ENCODE data around the gene EXOSC5. TPM values are rescaled to one million over a fixed set of nuclear protein-coding genes. Genes with fewer than 3 reads are reported as not detected.

EXOSC5 gene
- total RNA-seq, 1 donor, result 14.5 TPM

DNA sequence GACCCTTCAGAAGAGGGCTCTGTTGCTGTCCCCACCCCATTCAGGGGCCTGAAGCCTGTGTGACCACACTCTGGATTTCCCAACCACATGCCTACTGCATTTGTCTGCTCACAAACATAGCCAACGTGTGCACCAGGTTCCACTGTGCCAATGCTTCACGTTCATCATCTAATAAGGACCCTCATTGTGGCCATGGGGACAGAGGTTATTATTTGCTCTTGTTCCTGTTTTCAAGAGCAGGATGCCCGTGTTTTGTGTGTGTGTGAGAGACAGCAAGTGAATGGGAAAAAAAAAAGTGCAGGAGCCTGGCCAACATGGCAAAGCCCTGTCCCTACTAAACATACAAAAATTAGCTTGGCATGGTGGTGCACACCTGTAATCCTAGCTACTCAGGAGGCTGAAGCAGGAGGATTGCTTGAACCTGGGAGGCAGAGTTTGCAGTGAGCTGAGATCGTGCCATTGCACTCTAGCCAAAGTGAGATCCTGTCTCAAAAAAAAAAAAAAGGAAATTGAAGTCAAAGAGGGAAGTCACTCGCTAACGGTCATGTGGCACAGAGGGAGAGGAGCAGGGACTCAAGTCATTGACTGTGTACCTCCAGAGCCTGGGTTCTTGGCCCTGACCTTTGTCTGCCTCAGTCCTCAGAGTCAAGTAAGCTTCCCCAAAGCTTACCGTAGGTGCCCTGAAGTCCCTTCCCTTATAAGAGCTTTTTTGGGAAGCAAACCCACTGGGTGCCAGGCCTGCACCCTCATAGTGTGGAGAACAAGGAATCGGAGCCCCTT is 23.1 kb upstream of the EXOSC5 start:
- H3K79me2 ChIP-seq (ENCODE audit: insufficient read depth, low read length), result no peaks in the 10 kb centered on the region
- H3K4me2 ChIP-seq (ENCODE audit: insufficient read depth, low read length), result no peak overlapping the region
- no peaks in the 10 kb centered on the region for H3K4me1 ChIP-seq (ENCODE audit: insufficient read depth, low read length)
- H2AFZ ChIP-seq (ENCODE audit: low read length), result no peak overlapping the region
- TF ChIP-seq, protein P1, sequence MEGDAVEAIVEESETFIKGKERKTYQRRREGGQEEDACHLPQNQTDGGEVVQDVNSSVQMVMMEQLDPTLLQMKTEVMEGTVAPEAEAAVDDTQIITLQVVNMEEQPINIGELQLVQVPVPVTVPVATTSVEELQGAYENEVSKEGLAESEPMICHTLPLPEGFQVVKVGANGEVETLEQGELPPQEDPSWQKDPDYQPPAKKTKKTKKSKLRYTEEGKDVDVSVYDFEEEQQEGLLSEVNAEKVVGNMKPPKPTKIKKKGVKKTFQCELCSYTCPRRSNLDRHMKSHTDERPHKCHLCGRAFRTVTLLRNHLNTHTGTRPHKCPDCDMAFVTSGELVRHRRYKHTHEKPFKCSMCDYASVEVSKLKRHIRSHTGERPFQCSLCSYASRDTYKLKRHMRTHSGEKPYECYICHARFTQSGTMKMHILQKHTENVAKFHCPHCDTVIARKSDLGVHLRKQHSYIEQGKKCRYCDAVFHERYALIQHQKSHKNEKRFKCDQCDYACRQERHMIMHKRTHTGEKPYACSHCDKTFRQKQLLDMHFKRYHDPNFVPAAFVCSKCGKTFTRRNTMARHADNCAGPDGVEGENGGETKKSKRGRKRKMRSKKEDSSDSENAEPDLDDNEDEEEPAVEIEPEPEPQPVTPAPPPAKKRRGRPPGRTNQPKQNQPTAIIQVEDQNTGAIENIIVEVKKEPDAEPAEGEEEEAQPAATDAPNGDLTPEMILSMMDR (IDR thresholded peaks at IDR 0.05; ENCODE audit: extremely low read depth, low read depth, low read length), result no peak
- no peaks in the 10 kb centered on the region for H4K20me1 ChIP-seq (ENCODE audit: insufficient read depth, low read length)
- no peaks in the 10 kb centered on the region for H3K9me3 ChIP-seq (ENCODE audit: low read depth, low read length)
- DNase-seq (ENCODE audit: insufficient read length, low spot score, missing footprints), result peak; percentile 53
- peaks cover 36% of the 10 kb centered on the region for H3K36me3 ChIP-seq (ENCODE audit: insufficient read depth, low read length)
- no peak overlapping the region for H3K27ac ChIP-seq (ENCODE audit: low read depth, low read length)
- H3K4me3 ChIP-seq (ENCODE audit: insufficient read depth, low read length), result no peak overlapping the region
- H3K27me3 ChIP-seq (ENCODE audit: insufficient read depth, low read length), result no peaks in the 10 kb centered on the region

DNA sequence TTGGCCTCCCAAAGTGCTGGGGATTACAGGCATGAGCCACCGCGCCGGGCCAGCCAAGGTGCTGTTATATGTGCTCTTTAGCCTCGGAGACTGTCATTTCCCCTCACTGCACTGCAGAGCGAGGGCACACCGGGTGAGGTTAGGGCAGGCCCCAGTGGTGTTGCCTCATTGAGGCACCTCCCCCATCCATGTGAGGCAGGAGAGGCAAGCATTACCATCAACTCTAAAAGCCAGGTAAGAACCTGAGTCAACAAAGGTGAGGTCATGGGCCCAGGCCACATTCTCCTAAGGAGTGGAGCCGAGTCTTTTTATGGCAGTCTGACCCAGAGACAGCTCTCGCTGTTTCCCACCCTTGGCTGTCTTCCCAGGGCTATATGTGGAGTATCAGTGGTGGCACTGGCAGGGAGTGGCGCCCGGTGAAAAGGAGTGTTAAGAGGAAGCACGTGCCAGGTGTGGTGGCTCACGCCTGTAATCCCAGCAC is 19.1 kb upstream of the EXOSC5 start:
- TF ChIP-seq, protein P1 (IDR thresholded peaks at IDR 0.05; ENCODE audit: extremely low read depth, low read depth, low read length), result no peak
- Histone ChIP-seq H3K79me2 (ENCODE audit: insufficient read depth, low read length) (no peaks in the 10 kb centered on the region), H3K27ac (ENCODE audit: low read depth, low read length) (no peak overlapping the region)

DNA sequence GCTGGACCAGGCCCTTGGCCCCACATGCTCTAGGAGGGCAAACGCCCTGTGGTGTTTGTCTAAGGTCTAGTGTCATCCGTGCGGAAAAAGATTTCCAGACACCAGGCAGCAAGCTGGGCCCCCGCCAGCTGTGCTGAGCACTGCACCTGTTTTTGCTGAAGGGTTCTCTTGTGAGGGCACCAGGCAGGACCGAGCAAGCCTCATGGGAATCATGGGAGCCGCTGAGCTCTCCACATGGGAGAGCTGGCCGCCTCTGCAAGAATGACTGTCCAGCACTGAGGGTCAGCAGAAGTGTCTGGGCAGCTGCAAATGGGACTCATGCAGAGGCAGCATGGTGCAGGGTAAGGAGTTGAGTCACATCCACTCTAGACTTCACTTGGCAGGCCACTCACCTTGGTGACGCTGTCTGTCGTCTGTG is 18.0 kb upstream of the EXOSC5 start:
- Histone ChIP-seq H3K79me2 (ENCODE audit: insufficient read depth, low read length) (no peaks in the 10 kb centered on the region), H3K4me2 (ENCODE audit: insufficient read depth, low read length) (no peak overlapping the region), H4K20me1 (ENCODE audit: insufficient read depth, low read length) (no peaks in the 10 kb centered on the region), H3K4me3 (ENCODE audit: insufficient read depth, low read length) (no peak overlapping the region), H2AFZ (ENCODE audit: low read length) (no peak overlapping the region), H3K27ac (ENCODE audit: low read depth, low read length) (no peak overlapping the region), H3K27me3 (ENCODE audit: insufficient read depth, low read length) (no peaks in the 10 kb centered on the region), H3K9me3 (ENCODE audit: low read depth, low read length) (no peaks in the 10 kb centered on the region), H3K36me3 (ENCODE audit: insufficient read depth, low read length) (peaks cover 21% of the 10 kb centered on the region), H3K4me1 (ENCODE audit: insufficient read depth, low read length) (peaks cover 2% of the 10 kb centered on the region)
- TF ChIP-seq, protein P1 (IDR thresholded peaks at IDR 0.05; ENCODE audit: extremely low read depth, low read depth, low read length), result no peak
- DNase-seq (ENCODE audit: insufficient read length, low spot score, missing footprints), result peak; percentile 66

More for the DNA sequence above, 19.1 kb upstream of the EXOSC5 start:
- Histone ChIP-seq H3K36me3 (ENCODE audit: insufficient read depth, low read length) (peaks cover 24% of the 10 kb centered on the region), H3K4me2 (ENCODE audit: insufficient read depth, low read length) (no peak overlapping the region), H3K27me3 (ENCODE audit: insufficient read depth, low read length) (no peaks in the 10 kb centered on the region), H4K20me1 (ENCODE audit: insufficient read depth, low read length) (no peaks in the 10 kb centered on the region), H3K4me3 (ENCODE audit: insufficient read depth, low read length) (no peak overlapping the region), H3K4me1 (ENCODE audit: insufficient read depth, low read length) (peaks cover 2% of the 10 kb centered on the region), H3K9me3 (ENCODE audit: low read depth, low read length) (no peaks in the 10 kb centered on the region), H2AFZ (ENCODE audit: low read length) (no peak overlapping the region)
- DNase-seq (ENCODE audit: insufficient read length, low spot score, missing footprints), result peak; percentile 69

DNA sequence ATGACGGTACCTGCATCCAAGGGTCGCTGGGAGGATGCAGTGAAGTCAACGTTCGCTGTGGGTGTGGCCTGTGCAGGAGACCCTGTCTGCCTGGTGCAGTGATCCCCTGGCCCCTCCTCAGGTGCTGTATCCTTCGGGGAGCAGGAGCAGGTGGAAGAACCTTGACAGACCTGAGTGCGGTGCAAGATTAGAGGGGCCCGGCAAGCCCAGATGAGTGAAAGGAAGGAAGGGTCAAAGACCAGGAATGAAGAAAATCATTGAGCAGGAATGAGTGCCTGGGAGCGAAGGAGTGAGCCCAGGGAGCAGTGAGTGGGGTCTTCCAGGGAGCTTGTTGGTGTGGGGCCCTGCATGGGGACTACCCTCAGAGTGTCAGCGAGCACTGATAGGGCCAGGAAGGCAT is 17.3 kb upstream of the EXOSC5 start:
- TF ChIP-seq, protein P1 (IDR thresholded peaks at IDR 0.05; ENCODE audit: extremely low read depth, low read depth, low read length), result no peak
- H3K27ac ChIP-seq (ENCODE audit: low read depth, low read length), result no peak overlapping the region
- no peak overlapping the region for H2AFZ ChIP-seq (ENCODE audit: low read length)
- H3K4me1 ChIP-seq (ENCODE audit: insufficient read depth, low read length), result peaks cover 5% of the 10 kb centered on the region
- H3K4me2 ChIP-seq (ENCODE audit: insufficient read depth, low read length), result no peak overlapping the region
- peak; percentile 47 for DNase-seq (ENCODE audit: insufficient read length, low spot score, missing footprints)
- no peak overlapping the region for H3K4me3 ChIP-seq (ENCODE audit: insufficient read depth, low read length)
- H4K20me1 ChIP-seq (ENCODE audit: insufficient read depth, low read length), result no peaks in the 10 kb centered on the region
- H3K27me3 ChIP-seq (ENCODE audit: insufficient read depth, low read length), result no peaks in the 10 kb centered on the region
- H3K79me2 ChIP-seq (ENCODE audit: insufficient read depth, low read length), result no peaks in the 10 kb centered on the region
- peaks cover 16% of the 10 kb centered on the region for H3K36me3 ChIP-seq (ENCODE audit: insufficient read depth, low read length)
- H3K9me3 ChIP-seq (ENCODE audit: low read depth, low read length), result no peaks in the 10 kb centered on the region
